GM12878 (cell line): ENCODE results near the gene CD79A.

Experiments used
- EP300 ChIP-seq, 2 experiments: fragments of 150-350 bp in 1 of 2; IDR thresholded peaks; 2 replicates each; pipeline ENCODE4 v1.6.1; 2011 to 2012; ENCODE audit warnings: low read depth in 2 of 2, low read length in 2 of 2, borderline replicate concordance in 1 of 2, improper control_type of control experiment in 1 of 2, inconsistent platforms in 1 of 2; ENCODE audit not compliant: control insufficient read depth in 1 of 2
- KAT2A ChIP-seq: conservative IDR thresholded peaks from 2 replicates; pipeline ENCODE4 v1.6.1; 2011; ENCODE audit warnings: low read depth, low read length; ENCODE audit not compliant: control insufficient read depth
- TAF1 ChIP-seq: IDR thresholded peaks from 2 replicates; pipeline ENCODE4 v1.6.1; 2011; ENCODE audit warnings: mild to moderate bottlenecking, low read depth, low read length, borderline replicate concordance
- TF ChIP-seq, protein P1 (sequence below): fragments of 450-650 bp; IDR thresholded peaks from 2 replicates; pipeline ENCODE4 v1.6.1; 2014; ENCODE audit warnings: mild to moderate bottlenecking
- TF ChIP-seq, protein P2 (sequence below), 3 experiments: IDR thresholded peaks in 2 of 3; conservative IDR thresholded peaks in 1 of 3; 2 replicates each; pipeline ENCODE4 v1.5.1; 2011; ENCODE audit warnings: low read depth in 3 of 3, low read length in 3 of 3, mild to moderate bottlenecking in 3 of 3, control low read depth in 2 of 3, moderate library complexity in 2 of 3, inconsistent platforms in 1 of 3, mixed read lengths in 1 of 3; ENCODE audit not compliant: control insufficient read depth in 2 of 3, insufficient read depth in 1 of 3; ENCODE audit errors: extremely low read depth in 1 of 3
- TF ChIP-seq, protein P3 (sequence below): IDR thresholded peaks from 2 replicates; pipeline ENCODE4 v1.6.1; 2011; ENCODE audit warnings: borderline replicate concordance, low read depth, mild to moderate bottlenecking, moderate library complexity, mixed read lengths, low read length; ENCODE audit not compliant: insufficient read depth; ENCODE audit errors: extremely low read length

DNA sequence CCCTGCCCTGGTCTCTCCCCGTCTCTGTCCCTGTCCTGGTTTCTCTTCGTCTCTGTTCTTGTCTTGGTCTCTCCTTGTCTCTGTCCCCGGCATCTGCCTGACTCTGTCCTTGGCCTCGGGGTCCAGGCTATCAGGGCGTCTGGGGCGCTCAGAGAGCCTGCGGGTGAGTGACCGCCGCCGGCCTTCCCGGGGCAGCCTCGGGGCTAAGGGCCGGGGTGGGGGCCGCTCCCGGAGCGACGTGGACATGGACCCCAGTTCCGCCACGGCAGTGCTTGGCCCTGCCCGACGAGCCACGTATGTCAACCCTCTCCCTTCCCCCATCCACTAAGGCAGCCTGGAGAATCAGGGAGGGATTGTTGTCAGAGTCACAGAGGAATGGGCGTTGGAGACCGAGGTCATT is 20.7 kb downstream of the CD79A start:
- TF ChIP-seq, protein P1, sequence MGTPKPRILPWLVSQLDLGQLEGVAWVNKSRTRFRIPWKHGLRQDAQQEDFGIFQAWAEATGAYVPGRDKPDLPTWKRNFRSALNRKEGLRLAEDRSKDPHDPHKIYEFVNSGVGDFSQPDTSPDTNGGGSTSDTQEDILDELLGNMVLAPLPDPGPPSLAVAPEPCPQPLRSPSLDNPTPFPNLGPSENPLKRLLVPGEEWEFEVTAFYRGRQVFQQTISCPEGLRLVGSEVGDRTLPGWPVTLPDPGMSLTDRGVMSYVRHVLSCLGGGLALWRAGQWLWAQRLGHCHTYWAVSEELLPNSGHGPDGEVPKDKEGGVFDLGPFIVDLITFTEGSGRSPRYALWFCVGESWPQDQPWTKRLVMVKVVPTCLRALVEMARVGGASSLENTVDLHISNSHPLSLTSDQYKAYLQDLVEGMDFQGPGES = no peak
- TF ChIP-seq TAF1 (no peak), KAT2A (no peak), EP300 (IDR thresholded peaks at IDR 0.05; ENCODE audit: borderline replicate concordance in 1 of 2, control insufficient read depth in 1 of 2, low read depth in 2 of 2, low read length in 2 of 2) (no peak)
- TF ChIP-seq, protein P2, sequence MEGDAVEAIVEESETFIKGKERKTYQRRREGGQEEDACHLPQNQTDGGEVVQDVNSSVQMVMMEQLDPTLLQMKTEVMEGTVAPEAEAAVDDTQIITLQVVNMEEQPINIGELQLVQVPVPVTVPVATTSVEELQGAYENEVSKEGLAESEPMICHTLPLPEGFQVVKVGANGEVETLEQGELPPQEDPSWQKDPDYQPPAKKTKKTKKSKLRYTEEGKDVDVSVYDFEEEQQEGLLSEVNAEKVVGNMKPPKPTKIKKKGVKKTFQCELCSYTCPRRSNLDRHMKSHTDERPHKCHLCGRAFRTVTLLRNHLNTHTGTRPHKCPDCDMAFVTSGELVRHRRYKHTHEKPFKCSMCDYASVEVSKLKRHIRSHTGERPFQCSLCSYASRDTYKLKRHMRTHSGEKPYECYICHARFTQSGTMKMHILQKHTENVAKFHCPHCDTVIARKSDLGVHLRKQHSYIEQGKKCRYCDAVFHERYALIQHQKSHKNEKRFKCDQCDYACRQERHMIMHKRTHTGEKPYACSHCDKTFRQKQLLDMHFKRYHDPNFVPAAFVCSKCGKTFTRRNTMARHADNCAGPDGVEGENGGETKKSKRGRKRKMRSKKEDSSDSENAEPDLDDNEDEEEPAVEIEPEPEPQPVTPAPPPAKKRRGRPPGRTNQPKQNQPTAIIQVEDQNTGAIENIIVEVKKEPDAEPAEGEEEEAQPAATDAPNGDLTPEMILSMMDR (IDR thresholded peaks at IDR 0.05 in 2 of 3, conservative IDR thresholded peaks at IDR 0.05 in 1 of 3; ENCODE audit: control insufficient read depth in 2 of 3, extremely low read depth in 1 of 3, insufficient read depth in 1 of 3, low read depth in 3 of 3, low read length in 3 of 3) = no peak
- TF ChIP-seq, protein P3, sequence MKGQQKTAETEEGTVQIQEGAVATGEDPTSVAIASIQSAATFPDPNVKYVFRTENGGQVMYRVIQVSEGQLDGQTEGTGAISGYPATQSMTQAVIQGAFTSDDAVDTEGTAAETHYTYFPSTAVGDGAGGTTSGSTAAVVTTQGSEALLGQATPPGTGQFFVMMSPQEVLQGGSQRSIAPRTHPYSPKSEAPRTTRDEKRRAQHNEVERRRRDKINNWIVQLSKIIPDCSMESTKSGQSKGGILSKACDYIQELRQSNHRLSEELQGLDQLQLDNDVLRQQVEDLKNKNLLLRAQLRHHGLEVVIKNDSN = no peak
